Stimulated activated CD8-positive, alpha-beta memory T cell treated with anti-CD3 and anti-CD28 coated beads, Interleukin-15, amount 100 ng/mL, for 24 hours (primary cell): Measurements from ENCODE around the gene NAPA.

Experiments used
- DNase-seq: peaks from one replicate; pipeline ENCODE4 v3.0.0-alpha.2; 2020; ENCODE audit warnings: low read depth

Gene NAPA

DNA sequence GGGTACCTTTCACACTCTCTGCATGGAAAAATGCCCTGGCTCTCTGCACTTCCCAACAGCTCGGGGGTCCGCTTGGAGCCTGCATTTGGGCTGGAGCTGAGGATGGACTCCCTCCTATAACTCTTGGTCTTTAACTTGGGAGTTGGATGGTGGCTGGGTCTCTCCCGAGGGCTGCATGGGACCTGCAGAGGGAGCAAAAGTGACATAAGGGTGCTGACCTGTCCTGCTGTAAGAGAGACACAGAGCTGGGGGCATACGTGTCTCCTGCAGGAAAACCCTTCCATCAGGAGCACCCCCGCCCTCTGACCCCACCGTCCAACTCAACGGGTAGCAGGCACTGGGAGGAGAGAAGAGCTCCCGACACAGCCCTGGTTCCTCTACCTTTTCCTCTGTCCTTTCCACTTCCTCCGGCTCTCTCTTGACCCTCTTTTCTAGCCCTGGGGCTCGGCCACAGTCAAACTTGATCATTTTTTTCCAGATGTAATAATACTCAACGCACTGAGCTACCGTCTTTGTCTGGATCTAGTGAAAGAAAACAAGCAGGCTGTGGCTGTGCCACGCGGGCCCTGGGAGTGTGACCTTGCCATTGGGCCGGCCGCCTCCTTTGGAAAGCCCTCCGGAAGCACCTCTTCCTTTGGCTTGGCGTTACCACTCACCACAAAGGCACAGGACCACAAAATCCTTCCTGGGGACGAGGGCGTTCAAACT lies 6.8 kb upstream of the NAPA start:
- DNase-seq: no peak

DNA sequence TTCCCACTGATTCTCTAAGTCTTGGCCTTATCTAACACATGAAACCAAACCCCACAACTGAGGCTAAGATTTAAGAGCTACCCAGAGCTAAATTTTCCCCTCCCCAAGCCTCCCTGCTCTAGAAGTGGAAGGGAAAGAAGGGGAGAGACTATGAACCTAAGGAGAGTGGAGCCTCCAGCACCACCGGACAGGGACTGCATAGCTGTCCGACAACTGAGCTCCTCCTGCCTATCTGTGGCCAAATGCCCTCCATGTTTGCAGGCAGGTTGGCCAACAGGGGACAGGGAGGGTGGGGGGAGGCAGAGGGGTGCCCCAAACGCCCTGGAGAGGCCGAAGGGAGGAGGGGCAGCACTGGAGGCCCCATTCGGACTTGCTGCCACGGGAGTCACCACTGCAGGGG lies 6.0 kb upstream of the NAPA start:
- DNase-seq: no peak

DNA sequence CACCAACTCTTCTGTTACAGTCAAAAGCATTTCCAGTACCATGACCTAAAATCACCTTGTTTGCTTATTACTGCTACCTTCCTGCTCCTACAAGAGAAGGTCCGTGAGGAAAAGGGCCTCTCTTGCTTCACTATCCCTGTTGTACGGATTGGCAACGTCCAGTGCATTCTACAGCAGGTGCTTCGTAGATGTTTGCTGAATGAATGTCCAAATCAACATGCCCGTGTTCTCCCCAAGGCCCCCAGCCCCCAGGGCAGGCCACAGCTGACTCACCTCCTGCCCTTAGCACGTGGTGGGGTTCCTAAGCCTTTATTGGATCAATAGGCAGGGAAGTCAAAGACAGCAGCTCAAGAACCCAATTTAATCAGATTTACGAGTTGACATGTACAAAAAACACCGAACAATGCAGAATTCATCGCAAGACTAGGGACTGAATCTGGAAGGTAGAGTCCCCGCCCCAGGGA lies 5.5 kb upstream of the NAPA start:
- DNase-seq: no peak

DNA sequence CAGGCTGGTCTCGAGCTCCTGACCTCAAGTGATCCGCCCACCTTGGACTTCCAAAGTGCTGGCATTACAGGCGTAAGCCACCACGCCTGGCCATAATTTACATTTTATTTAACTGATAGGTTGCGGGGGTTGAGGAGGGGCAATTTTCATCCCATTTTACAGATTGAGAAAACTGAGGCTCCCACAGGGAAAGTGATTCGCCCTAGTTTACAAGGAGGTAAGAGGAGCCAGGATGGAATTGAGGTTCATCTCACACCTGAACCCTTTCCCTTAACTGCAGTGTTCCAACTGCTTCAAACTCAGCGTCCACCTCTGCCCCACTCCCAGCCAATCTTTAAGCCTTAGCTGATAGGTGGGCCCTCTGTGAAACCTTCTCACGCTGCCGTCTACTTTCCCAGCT lies 4.0 kb upstream of the NAPA start:
- DNase-seq: no peak

DNA sequence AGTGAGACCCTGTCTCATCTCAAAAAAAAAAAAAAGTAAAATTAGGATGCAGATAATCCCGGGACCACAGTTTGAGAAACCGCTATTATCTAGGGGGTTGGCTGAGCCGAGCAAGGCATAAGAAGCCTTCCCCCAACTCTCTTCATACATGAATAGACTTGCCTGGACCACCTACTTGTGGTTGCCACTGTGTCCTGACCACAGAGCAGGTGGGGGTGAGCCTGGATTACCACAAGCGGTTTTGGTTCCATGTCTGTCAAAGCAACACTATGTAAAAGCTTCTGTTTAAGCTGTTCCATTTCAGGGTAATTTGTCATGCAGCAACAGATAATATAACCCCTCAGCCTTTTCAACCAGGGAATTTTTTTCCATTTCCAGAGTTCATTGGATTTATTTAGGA lies 3.3 kb upstream of the NAPA start:
- peak; percentile 29 for DNase-seq

DNA sequence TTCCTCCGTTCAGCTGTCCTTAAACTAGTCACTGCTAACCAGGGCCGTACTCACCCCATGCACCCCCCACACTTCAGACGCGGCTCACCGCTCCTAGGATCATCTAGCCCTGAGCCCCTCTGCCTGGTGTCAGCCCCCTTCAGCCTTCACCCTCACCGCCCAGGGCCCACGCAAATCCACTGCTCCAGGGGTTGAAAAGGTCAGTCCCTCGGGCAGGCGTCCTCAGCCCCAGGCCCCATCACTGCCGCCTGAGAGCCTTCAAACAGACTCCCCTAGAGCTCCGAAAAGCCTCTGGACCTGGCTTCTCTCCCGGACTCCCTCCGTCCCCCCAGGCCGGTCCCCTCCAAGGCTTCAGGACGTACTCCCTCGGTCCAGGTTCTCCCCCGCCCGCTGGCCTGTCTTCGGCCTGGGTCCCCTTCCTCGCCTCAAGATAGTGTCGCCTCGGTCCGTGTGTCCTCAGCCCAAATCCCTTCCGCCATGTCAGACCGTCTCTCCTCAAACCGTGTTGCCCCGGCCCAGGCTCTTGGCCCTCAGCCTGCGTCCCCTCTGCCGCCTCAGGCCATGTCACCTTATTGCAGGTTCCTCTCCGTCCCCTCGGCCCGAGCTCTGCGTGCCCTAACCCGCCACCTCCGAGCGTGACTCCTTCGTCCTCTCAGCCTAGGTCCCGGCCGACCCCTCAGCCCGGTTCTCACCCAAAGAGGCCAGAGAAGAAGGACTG lies 553 bp downstream of the NAPA start:
- DNase-seq: no peak

DNA sequence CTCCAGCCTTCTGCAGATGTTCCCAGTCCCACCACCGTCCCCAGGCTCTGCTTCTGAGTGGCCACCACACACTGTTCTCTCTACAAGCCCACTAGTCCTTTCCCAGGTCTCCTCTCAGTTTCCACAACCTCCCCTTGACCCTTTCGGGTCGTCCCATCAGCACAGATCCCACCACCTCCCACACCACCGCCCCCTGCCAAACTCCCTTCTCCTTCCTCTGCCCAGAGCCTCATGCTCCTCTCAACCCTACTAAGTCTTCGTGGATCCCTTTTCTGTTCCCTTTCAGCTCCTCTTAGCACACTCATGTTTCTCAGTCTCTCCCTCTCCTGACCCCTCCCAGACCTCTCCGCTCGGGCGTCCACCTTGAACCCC lies 1.9 kb downstream of the NAPA start:
- no peak for DNase-seq

DNA sequence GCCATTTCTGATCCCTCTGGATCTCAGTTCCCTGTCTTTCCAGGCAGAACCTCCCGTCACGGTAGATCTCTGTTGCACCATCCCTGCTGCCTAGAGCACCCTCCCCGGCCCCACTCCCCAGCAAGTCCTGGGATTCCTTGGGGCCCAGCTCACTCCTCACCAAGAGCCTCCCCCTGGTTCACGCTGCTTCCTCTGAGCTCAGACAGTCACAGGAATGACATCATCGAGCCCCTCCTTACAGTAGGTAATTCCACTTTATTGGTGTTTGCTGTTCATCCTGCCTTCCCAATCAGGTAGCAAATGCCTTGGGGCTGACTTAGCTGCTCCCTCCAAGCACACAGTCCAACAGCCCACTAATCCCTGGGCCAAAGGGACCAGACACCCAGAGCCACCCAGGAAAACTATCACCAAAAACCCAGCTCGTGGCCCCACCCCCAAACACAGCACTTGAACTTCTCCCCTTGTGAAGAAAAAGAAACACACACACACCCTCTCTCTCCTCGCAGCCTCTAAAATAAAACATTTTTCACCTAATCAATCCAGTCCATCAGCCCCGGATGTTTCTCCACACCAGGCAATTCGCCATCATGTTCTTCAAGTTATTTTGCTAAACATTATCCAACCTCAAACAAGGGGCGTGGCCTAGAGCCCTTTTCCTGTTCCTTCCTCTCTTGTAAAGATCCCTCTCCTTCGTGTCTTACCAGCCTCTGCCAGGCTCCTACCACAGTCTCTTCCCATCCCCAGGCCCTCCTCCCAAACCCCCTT lies 2.5 kb downstream of the NAPA start:
- DNase-seq: no peak

DNA sequence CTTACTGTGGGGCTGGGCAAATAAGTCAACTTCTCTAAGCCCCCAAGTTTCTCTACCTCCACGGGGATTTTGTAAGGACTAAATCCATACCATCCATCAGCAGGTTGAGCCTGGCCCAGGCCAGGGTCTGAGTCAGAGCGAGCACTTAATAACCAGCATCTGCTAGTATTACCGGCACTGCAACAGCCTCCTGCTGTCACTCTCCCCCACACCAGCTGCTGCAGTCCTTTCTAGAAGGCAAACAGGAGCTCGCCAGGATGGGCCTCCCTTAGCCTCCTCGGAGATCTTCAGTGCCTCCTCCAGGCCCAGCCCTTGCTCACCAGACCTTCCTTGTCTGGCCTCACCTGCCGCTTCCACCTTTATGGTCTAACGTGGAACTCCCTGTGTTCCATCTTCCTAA lies 3.2 kb downstream of the NAPA start:
- no peak for DNase-seq

DNA sequence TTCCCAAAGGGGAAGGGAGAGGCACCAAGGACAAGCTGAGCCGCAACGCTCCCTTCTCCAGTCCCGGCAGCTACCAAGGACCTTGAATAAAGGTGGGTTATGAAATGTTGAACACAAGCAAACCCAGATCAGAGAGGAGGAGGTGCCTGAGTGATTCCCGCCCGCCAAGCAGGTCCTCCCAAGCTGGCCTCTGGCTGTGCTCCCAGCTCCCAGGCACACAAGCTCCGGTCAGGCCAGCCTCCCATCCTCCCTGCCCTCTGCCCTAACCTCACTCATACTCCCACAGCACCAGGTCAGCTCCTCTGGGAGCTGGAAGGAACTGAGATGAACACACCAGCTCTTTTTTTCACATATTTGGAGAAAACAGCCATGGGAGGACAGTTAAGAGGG lies 3.7 kb downstream of the NAPA start:
- DNase-seq: no peak

DNA sequence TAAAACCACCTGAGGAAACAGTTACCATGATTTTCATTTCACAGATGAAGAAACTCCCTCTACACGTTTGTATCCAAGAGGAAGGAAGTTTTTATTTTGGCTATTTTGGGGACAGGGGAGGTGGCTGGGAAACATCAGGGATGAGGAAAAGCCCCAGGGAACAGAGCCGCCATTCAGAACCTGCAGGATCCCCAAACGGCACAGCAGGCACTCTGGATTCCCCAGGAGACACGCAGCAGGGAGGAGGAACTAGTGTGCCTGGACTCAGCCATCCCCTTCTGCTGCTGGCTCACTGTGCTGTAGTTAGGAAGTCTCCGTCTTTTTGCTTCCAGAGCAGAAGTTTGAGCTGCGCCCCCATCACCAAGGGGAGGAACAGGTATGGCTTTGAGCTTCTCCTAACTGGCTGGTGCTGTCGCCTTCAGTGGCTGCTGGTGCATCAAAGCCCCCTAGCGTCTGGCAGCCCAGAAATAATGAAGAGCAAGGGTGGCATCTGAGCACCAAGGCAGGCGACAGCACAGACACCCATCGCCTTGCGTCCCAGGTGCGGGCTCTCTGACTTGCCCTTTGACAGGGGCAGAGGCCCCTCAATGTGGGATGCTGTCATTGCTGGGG lies 4.2 kb downstream of the NAPA start:
- no peak for DNase-seq

DNA sequence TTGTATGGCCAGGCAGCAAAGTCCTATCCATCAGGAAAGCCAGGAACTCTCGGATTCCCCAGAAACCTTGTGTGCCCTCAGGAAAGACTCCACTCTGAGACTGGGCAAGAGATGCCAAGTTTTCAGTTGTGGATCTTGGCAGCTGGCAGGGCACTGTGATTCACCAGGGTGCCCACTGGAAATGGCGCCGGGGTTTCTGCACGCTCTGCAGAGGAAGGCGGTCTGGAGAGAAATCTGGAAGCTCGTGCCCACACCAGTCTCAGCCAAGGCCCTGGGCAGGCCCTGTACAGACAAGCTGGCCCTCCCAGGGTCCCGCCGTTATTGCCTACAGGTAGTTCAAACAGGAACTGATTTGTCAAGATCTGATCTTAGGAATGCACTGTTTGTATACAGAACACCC lies 4.9 kb downstream of the NAPA start:
- no peak for DNase-seq

DNA sequence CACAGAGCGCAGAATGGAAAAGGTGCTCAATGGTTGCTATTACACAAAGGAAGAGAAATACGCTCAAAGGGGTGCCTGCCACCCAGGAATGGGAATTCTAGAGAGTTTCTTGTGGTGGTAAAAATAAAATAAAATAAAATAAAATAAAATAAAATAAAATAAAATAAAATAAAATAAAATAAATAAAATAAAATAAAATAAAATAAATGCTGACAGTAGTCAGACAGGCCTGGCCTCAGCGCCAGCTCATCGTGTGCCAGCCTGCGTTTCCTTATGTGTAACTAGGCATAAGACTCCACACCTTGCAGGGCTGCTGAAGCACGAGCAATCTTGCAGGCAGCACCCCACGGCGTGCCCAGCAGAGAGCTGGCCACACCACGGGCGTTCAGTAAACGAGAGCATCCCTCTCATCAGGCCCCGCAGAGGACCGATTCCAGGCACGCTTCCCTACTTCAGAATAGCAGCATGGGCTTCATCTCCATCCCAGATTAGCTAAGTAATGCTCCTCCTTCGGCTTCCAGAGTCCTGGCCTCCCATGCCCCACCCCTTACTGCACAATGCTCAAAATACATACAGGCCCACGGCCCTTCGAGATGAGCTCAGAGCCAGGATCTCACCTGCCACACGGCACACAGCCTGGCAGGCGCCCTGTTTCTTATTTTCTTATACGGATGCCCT lies 5.6 kb downstream of the NAPA start:
- DNase-seq: no peak

DNA sequence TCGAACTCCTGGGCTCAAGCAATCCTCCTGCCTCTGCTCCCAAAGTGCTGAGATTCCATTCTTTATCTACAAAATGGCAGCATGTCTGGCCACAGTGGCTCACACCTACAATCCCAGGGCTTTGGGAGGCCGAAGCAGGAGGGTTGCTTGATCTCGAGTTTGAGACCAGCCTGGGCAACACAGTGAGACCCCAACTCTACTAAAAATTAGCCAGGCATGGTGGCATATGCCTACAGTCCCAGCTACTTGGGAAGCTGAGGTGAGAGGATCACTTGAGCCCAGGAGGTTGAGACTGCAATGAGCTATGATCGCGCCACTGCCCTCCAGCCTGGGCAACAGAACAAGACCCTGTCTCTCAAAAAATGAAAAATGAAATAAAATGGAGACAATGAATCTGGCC lies 6.1 kb downstream of the NAPA start:
- no peak for DNase-seq

DNA sequence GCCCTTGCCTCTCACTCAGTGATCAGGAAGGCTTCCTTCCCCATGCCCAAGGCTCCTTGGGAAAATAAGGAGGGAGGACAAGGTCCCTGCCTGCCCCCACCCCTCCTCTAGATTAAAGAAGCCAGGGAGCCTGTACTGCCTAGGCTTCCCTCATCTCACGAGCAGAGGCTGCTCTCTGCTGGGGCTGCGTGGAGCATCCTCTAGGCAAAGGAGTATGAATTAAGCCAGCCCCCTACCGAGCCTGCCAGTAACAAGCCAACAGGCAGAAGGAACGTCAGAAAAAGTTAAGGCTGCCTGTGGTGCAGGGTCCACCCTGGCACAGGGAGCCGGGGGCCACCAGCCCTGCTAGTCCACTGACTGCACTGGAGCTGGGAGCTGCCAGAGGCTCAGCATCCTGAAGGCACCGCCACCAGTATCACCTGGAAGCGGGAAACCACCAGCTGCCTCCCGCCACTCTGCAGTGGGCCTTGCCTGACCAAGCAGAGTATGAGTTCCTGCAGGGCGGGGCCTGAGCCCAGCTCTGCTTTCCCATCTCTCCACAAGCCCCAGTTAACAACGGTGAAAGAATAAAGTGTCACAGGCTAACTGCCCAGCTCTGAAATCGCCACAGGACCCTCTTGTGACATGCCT lies 6.8 kb downstream of the NAPA start:
- no peak for DNase-seq

DNA sequence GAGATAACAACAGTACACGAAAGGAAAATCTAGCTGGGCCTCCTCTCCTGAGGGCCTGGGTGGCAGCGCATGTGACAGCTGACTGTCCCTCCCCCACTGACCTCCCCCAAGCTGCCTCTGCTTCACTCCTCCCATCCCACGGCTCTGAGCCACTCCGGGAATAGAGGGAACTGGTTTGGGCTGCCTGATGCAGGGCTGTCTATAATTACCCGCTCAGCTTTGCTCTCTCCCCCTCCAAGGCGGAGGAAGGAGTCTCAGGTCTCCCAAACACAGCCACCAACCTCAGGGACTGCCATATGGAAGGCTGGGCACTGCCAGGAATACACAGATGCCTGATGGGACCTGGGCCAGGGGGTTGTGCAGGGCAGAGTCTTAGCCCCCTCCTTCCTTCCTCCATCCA lies 7.9 kb downstream of the NAPA start:
- DNase-seq: no peak

DNA sequence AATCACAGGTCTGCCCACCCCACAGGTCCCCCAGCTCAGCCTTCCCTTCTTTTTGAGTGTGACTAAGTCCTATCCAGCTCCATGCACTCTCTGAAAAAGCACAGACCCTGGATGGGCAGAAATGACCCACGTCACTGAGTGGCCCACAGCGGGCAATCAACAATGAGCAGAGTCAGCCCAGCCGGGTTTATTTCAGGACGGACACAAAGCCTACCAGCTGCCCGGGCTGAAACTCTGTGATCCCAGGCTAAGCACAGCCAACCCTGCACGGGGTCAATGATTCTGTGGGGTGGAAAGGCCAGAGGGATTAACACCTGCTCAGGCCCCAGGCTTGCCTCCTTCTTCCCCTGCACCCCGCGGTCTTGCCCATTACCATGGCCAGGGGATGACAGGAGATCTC lies 8.4 kb downstream of the NAPA start:
- no peak for DNase-seq

DNA sequence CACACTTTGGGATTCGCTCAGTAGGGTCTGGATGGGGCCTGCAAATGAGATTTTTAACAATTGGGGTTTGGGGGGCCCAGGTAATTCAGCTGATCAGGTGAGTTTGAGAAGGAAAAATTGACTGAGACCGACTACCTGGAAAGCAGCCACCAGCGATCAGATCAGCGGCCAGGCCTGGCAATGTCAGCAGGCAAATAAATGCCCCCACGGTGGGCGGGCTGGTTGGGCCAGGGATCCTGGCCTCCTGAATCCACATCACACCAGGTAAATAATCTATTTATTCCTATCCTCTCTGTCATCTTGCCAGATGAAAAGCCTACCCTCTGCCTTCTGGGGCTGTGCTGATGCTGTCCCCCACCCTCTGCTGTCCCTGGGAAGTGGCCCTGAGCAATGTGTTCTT lies 9.4 kb downstream of the NAPA start:
- no peak for DNase-seq

DNA sequence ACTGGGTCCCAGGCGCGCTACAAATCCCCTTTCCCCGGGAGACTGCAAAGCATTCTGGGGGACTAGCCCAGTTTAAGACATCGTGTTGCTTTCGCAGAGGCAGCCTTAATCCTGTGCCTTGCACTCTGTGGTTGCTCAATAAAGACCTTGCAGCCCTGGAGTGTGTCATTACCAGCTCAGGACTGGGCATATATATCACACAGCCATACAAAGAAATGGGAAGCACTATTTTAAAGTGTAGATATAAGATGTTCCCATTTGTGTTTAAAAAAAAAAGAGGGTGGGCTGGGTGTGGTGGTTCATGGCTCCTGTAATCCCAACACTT lies 11.1 kb downstream of the NAPA start:
- no peak for DNase-seq

DNA sequence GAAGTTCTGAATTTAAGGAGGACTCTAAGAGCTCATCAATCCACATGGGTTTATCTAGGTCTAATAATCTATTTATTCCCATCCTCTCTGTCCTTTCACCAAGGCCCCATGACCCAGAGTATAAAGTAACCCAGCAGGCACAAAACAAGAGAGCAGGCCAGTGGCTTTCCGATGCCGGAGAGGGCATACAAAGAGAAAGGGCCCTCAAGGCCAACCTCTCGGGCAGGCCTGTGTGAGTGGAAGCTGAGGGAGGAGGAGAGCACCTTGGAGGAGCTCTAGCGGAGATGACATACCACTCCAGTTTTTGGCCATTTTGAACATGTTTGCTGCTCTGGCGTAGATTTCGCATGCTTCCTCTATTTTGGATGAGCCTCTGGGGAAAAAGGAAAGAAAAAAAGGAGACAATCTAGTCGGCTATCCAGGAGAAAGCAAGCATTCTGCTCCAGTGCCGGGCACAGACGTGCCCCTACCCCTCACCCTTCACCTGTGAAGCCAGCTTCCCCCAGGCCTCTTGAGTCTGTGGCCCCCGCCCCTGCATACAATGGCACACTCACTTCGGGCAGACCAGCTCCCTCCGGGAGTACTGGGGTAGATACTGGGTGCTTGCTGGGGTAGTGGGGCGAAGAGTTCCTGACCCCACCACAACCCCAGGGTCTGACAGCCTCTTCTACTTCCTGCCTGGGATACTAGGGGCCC lies 11.6 kb downstream of the NAPA start:
- DNase-seq: no peak
